SK-N-SH treated with all-trans-retinoic acid at 6 μM for 48 hours (cell line): Measurements from ENCODE around the gene LIPK.

Experiments
- ARNTL ChIP-seq: fragments of 450-650 bp; formaldehyde crosslinking; IDR thresholded peaks from 2 replicates; pipeline ENCODE4 v1.5.0; 2020; ENCODE audit warnings: low read depth, mild to moderate bottlenecking, moderate library complexity, borderline replicate concordance
- BACH2 ChIP-seq: fragments of 250-450 bp; sonication (Bioruptor Pico); IDR thresholded peaks from 2 replicates; pipeline ENCODE4 v1.9.0; 2021; ENCODE audit warnings: mild to moderate bottlenecking, borderline replicate concordance
- CREB5 ChIP-seq: fragments of 250-450 bp; sonication (Bioruptor Pico); IDR thresholded peaks from 2 replicates; pipeline ENCODE4 v1.5.1; 2020; ENCODE audit warnings: low read depth, mild to moderate bottlenecking, moderate library complexity
- CSDC2 ChIP-seq: fragments of 250-450 bp; sonication (Bioruptor Pico); IDR thresholded peaks from 2 replicates; pipeline ENCODE4 v1.5.0; 2020; ENCODE audit warnings: mild to moderate bottlenecking, moderate library complexity
- CSRNP3 ChIP-seq: fragments of 250-450 bp; sonication (Bioruptor Pico); IDR thresholded peaks from 2 replicates; pipeline ENCODE4 v1.5.1; 2021; ENCODE audit warnings: mild to moderate bottlenecking, moderate library complexity
- ESRRG ChIP-seq: fragments of 250-450 bp; sonication (Bioruptor Pico); IDR thresholded peaks from 2 replicates; pipeline ENCODE4 v1.6.1; 2021; ENCODE audit warnings: mild to moderate bottlenecking
- ISL1 ChIP-seq: fragments of 250-450 bp; sonication (Bioruptor Pico); IDR thresholded peaks from 2 replicates; pipeline ENCODE4 v2.1.2; 2022; ENCODE audit warnings: mild to moderate bottlenecking, moderate library complexity
- OSR1 ChIP-seq: fragments of 250-450 bp; sonication (Bioruptor Pico); IDR thresholded peaks from 2 replicates; pipeline ENCODE4 v1.8.0; 2022; ENCODE audit warnings: moderate library complexity, mild to moderate bottlenecking, inconsistent platforms
- PATZ1 ChIP-seq: fragments of 250-450 bp; sonication (Bioruptor Pico); IDR thresholded peaks from 2 replicates; pipeline ENCODE4 v1.8.0; 2020; ENCODE audit warnings: mild to moderate bottlenecking, moderate library complexity, borderline replicate concordance
- PPARA ChIP-seq: fragments of 250-450 bp; sonication (Bioruptor Pico); IDR thresholded peaks from 2 replicates; pipeline ENCODE4 v1.5.0; 2020; ENCODE audit warnings: mild to moderate bottlenecking, borderline replicate concordance
- SNAI2 ChIP-seq: fragments of 250-450 bp; sonication (Bioruptor Pico); IDR thresholded peaks from 2 replicates; pipeline ENCODE4 v1.5.0; 2020; ENCODE audit warnings: mild to moderate bottlenecking, moderate library complexity
- TCF4 ChIP-seq: fragments of 250-450 bp; sonication (Bioruptor Pico); IDR thresholded peaks from 2 replicates; pipeline ENCODE4 v1.8.0; 2021; ENCODE audit warnings: mild to moderate bottlenecking, moderate library complexity, borderline replicate concordance
- ZFP3 ChIP-seq: fragments of 250-450 bp; sonication (Bioruptor Pico); IDR thresholded peaks from 2 replicates; pipeline ENCODE4 v1.5.0; 2020; ENCODE audit warnings: mild to moderate bottlenecking, moderate library complexity
- ZFP30 ChIP-seq: fragments of 450-650 bp; formaldehyde crosslinking; IDR thresholded peaks from 2 replicates; pipeline ENCODE4 v1.5.0; 2022; ENCODE audit warnings: mild to moderate bottlenecking, moderate library complexity

- TF ChIP-seq ZFP3 (no peak), OSR1 (CRISPR knock-in tag) (no peak), ISL1 (CRISPR knock-in tag) (no peak), ARNTL (CRISPR knock-in tag) (no peak), CSDC2 (CRISPR knock-in tag) (no peak), SNAI2 (CRISPR knock-in tag) (no peak), ESRRG (no peak), ZFP30 (no peak), TCF4 (CRISPR knock-in tag) (no peak), PATZ1 (CRISPR knock-in tag) (no peak), PPARA (no peak), CSRNP3 (CRISPR knock-in tag) (no peak), BACH2 (CRISPR knock-in tag) (no peak), CREB5 (CRISPR knock-in tag) (no peak)
Observed at GRCh38 chr10:88742448-88742847, 36.4 kb downstream of the LIPK start.
